Caki2 (cell line): Measurements from ENCODE around the gene PDE6H. TPM values are rescaled to one million over a fixed set of nuclear protein-coding genes. Genes with fewer than 3 reads are reported as not detected.

Experiments used
- DNase-seq: peaks from one replicate; pipeline ENCODE4 v3.0.0-alpha.2; 2015; ENCODE audit warnings: low read depth
- in situ Hi-C: cut with HindIII; loops from 2 replicates; pipeline ENCODE4 v1.10.0; 2016; ENCODE audit warnings: low sequenced_read_pairs, low pct_unique_long_range_greater_than_20kb, mixed read lengths
- total RNA-seq: library from RNA; depleted of rRNA; stranded (reverse); fragments of >200 nt; shearing (Covaris generic); gene quantifications from 2 replicates; pipeline ENCODE4 v1.2.3, GENCODE V29; 2014; ENCODE audit warnings: low replicate concordance

Gene PDE6H
- total RNA-seq, 1 experiment from 2014 or later = not detected

- in situ Hi-C loops = no loop called here
- DNase-seq = no peak
Observed at GRCh38 chr12:14993117-14993516, 20.3 kb downstream of the PDE6H start.

GRCh38 chr12:14993537-14994266 lies 20.9 kb downstream of the PDE6H start:
- DNase-seq = no peak
- in situ Hi-C loops = no loop called here

GRCh38 chr12:14994610-14995009 lies 21.8 kb downstream of the PDE6H start:
- no peak for DNase-seq
- in situ Hi-C loops = no loop called here

- DNase-seq = peak; percentile 58
- in situ Hi-C loops = no loop called here
Observed at GRCh38 chr12:14995583-14996425, 23.0 kb downstream of the PDE6H start.

GRCh38 chr12:14997998-14998397 lies 25.2 kb downstream of the PDE6H start:
- DNase-seq = no peak
- in situ Hi-C loops = no loop called here

GRCh38 chr12:14999021-14999694 lies 26.3 kb downstream of the PDE6H start:
- in situ Hi-C loops = no loop called here
- peak; percentile 8 for DNase-seq

- in situ Hi-C loops = no loop called here
- peak; percentile 20 for DNase-seq
Observed at GRCh38 chr12:14999695-15000365, 27.0 kb downstream of the PDE6H start.

GRCh38 chr12:15000575-15000974 lies 27.7 kb downstream of the PDE6H start:
- in situ Hi-C loops = no loop called here

GRCh38 chr12:15001733-15002382 lies 29.0 kb downstream of the PDE6H start:
- in situ Hi-C loops = no loop called here
- no peak for DNase-seq

More at GRCh38 chr12:15000575-15000974, 27.7 kb downstream of the PDE6H start:
- DNase-seq = no peak

- in situ Hi-C loops = no loop called here
- no peak for DNase-seq
Observed at GRCh38 chr12:15004421-15004820, 31.6 kb downstream of the PDE6H start.

GRCh38 chr12:15005064-15005463 lies 32.2 kb downstream of the PDE6H start:
- no peak for DNase-seq
- in situ Hi-C loops = no loop called here

- in situ Hi-C loops = no loop called here
- no peak for DNase-seq
Observed at GRCh38 chr12:15007551-15007950, 34.7 kb downstream of the PDE6H start.

- DNase-seq = no peak
- in situ Hi-C loops = no loop called here
Observed at GRCh38 chr12:15011162-15011561, 38.3 kb downstream of the PDE6H start.

- in situ Hi-C loops = no loop called here
Observed at GRCh38 chr12:15013634-15014179, 40.9 kb downstream of the PDE6H start.

GRCh38 chr12:15014708-15015107 lies 41.9 kb downstream of the PDE6H start:
- in situ Hi-C loops = no loop called here
- no peak for DNase-seq

More at GRCh38 chr12:15013634-15014179, 40.9 kb downstream of the PDE6H start:
- no peak for DNase-seq

- no peak for DNase-seq
- in situ Hi-C loops = no loop called here
Observed at GRCh38 chr12:15015121-15015520, 42.3 kb downstream of the PDE6H start.

- DNase-seq = no peak
- in situ Hi-C loops = no loop called here
Observed at GRCh38 chr12:15020156-15020555, 47.3 kb downstream of the PDE6H start.
